NCI-H1105 treated with DMSO at 0.1 percent for 48 hours (cell line): ENCODE measurements around the gene SACS.

Experiments used
- DNase-seq: peaks from one replicate; lab custom pipeline; 2025; lab: John Stamatoyannopoulos, UW

Gene SACS, protein sequence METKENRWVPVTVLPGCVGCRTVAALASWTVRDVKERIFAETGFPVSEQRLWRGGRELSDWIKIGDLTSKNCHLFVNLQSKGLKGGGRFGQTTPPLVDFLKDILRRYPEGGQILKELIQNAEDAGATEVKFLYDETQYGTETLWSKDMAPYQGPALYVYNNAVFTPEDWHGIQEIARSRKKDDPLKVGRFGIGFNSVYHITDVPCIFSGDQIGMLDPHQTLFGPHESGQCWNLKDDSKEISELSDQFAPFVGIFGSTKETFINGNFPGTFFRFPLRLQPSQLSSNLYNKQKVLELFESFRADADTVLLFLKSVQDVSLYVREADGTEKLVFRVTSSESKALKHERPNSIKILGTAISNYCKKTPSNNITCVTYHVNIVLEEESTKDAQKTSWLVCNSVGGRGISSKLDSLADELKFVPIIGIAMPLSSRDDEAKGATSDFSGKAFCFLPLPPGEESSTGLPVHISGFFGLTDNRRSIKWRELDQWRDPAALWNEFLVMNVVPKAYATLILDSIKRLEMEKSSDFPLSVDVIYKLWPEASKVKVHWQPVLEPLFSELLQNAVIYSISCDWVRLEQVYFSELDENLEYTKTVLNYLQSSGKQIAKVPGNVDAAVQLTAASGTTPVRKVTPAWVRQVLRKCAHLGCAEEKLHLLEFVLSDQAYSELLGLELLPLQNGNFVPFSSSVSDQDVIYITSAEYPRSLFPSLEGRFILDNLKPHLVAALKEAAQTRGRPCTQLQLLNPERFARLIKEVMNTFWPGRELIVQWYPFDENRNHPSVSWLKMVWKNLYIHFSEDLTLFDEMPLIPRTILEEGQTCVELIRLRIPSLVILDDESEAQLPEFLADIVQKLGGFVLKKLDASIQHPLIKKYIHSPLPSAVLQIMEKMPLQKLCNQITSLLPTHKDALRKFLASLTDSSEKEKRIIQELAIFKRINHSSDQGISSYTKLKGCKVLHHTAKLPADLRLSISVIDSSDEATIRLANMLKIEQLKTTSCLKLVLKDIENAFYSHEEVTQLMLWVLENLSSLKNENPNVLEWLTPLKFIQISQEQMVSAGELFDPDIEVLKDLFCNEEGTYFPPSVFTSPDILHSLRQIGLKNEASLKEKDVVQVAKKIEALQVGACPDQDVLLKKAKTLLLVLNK (N-terminal part only)

DNA sequence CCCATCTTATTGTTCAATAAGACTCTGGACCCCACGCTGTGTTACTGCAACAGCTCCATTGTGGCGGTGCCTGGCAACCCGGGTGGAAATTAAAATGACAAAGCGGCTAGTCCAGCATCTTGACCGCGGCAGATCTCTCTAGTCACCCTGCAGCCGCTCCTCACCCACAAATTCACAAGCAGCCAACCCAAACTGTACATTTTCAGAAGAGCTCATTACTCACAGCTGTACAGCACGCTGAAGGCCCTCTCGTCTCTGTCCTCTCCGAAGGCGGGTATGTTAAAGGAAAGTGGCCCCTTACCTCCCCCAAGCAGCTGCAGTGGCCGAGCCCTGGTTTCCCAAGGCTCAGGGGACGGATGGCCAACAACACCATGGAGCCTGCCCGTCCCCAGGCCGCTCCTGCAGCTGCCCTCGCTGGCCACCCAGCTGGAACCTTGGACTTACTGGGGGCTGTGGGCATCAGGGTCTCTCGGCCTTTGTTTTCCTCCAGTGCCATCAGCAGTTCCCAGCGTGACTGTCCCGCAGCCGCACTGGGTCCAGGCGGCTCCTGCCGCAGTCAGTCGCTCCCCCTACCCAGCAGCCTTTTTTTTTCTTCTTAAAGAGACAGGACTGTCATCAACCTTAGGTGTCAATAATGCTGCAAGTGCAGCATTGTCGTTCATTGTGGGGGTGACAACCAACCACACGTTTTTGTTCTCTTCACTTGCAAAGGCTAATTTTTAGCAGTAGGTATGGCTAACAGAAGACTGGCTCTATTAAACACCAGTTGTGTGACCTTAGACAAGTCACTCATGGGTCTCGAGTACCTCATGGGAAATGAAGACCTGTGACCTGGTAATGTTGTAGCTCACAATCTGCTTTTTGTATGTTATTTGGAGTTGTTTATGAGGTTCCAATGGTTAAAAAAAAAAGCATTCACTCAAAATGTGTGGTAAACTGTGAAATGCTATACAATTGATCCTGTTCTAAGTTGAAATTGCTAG, at the start of gene SACS:
SACS (minus strand) TSS at position 532 of the 983 bp plus-strand sequence. CDS start 22,463 bp downstream, outside the sequence.
- DNase-seq, result peak; percentile 51

DNA sequence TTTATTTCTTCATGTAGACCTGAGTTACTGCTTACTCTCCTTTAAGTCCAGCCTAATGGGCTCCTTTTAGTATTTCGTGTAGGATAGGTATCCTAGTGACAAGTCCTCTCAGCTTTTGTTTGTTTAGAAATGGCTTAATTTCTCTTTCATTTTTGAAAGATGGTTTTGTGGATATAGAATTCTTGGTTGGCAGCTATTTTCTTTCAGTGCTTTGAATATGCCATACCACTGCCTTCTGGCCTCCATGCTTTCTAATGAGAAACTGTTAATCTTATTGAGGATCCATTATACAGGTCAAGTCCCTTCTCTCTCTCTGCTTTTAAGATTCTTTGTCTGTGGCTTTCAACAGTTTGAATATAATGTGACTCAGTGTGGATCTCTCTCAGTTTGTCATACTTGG, 46.8 kb upstream of the SACS start:
- no peak for DNase-seq

GRCh38 chr13:23477101-23477500, 43.6 kb upstream of the SACS start:
- no peak for DNase-seq

DNA sequence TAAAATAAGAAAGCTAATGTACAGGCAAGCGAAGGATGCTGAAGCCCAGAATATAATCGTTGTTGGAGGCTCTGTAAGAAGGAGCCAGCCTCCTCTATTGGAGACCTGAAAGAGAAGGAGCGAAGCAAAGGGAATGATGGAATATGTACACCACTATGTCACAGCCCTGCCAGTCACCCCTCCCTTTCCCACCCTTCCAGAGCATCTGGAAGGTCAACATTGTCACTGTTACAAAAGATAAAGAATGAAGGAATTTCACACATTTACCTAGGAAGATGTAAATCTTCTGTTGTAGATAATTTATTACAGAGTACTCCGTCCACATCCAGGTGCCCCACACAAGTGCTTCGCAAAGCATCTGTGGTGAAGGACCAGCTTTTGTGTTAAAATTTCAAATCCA, 39.7 kb upstream of the SACS start:
- DNase-seq, result no peak

DNA sequence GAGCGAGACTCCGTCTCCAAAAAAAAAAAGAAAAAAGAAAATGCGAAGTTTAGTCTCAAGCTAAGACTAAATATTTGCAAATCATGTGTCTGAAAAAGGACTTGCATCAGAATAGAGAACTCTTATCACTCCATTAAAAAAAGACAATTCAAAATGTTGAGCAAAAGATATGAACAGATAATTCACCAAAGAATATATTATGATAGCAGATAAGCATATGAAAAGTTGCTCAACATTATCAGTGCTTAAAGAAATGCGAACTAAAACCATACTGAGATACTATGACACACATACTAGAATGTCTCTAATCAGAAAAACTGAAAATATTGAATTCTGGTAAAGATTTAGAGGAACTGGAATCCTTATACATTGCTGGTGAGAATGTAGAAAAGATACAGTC, 38.7 kb upstream of the SACS start:
- no peak for DNase-seq

DNA sequence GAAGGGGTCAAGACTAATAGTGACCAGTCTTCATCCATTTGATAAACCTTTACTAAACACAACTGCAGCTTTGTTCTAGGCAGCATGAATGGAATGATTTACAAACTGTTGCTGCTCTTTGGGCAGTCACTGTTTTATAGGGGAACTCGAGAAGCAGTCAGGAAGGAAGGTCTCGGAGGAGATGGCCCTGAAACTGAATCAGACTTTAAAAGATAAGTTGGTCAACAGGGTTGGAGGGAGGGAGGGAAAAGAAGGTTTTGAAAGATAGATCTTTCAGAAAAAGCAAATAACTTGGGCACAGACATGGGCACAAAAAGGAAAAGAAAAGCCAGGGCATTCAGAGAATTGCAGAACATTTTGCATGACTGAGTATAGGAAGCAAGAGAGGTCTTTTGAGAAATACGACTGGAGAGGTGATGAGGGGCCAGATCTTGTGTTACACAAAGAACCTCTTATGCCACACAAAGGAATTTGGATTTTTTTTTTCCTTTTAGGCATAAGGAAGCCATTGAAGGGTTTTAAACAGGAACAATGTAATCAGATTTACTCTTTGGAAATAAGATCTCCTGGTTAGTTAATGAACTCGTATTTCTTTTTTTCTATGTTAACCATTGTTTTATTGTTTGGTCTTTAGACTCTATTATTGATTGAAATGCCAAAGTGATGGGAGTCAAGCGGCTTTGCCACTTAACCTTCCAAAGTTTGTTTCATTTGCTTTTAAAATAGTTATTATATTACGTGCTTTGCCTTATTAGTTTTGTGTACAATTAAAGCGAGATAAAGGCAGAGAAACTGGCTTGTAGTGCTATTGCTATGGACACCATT, 37.5 kb upstream of the SACS start:
- DNase-seq, result no peak

DNA sequence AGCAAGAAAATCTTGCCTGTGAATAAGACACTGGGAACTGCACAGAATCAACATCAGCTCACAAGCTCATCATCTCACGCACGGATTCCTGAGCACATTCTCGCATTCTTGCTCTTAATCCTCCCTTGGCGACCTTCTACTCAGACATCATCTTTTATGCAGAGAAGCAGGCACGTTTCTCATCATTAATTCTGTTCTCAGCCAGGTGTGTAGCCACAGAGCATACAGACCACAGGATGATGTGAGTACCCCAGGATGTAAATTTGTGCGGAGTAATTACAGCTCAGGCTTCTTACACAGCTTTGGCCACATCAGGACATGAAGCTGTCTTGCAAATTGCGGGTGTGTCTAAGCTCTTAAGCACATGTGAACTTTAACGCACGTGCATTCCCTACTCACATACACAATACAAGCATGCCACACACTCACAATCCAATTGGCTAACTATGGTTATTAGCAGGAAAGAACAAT, 36.5 kb upstream of the SACS start:
- DNase-seq, result no peak

DNA sequence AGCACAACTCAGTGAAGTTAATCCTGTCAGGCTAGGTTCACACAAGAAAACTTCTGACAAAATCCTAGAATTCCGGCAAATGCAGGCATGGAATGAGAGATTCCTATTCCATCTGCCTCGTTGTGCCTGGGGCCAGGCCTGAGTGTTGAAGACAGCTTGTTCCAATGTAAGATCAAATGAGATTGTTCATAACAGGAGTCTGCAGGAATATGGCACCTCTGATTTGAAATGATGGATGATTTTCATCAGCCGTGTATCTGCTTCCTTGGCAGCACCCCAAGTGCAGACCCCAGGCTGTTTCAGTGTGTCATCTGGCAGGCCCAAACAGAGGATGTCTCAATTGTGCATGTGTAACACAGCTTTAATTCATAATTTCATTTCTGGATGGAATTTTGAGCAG, 35.3 kb upstream of the SACS start:
- DNase-seq, result no peak

GRCh38 chr13:23467932-23468278, 34.4 kb upstream of the SACS start:
- no peak for DNase-seq

DNA sequence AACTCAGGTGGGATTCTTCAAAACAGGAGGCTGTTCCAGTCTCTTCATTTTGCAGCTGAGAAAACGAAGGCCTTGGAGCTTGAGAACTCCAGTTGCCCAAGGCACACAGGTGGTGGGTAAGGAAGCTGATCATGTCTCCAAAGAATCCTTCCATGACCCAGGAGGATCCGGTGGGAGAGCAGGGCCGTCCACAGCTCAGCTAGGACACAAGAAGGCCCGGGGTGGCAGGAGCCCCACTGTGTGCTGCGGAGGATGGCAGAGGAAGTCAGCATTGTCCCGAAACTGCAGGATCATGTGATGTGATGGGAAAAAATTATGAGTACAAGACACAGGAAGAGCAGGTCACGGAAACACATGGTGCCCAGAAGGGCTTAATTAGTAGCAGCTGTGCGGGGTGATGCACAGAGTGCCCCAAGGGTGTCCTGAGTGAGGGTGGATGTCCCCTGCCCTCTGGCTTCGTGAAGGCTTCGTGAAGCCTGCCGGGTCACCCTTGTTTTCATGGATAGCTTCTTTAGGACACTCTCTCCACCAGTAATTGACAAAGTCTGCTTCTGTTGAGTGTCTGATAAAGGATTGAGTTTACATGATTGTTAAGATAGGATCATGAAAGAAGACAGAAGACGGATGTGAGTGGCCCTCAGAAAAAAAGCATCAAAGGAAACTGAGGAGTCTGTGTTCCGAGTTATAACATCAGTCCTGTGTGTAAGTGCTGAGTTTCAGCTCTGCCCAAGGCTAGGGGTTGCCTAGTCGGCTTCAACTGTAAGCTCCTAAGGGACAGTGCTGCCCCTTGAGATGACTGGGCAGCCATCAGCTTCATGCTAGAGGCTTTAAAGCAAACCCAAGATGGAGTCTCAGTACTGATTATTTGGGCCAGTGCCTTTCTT, 33.8 kb upstream of the SACS start:
- no peak for DNase-seq

DNA sequence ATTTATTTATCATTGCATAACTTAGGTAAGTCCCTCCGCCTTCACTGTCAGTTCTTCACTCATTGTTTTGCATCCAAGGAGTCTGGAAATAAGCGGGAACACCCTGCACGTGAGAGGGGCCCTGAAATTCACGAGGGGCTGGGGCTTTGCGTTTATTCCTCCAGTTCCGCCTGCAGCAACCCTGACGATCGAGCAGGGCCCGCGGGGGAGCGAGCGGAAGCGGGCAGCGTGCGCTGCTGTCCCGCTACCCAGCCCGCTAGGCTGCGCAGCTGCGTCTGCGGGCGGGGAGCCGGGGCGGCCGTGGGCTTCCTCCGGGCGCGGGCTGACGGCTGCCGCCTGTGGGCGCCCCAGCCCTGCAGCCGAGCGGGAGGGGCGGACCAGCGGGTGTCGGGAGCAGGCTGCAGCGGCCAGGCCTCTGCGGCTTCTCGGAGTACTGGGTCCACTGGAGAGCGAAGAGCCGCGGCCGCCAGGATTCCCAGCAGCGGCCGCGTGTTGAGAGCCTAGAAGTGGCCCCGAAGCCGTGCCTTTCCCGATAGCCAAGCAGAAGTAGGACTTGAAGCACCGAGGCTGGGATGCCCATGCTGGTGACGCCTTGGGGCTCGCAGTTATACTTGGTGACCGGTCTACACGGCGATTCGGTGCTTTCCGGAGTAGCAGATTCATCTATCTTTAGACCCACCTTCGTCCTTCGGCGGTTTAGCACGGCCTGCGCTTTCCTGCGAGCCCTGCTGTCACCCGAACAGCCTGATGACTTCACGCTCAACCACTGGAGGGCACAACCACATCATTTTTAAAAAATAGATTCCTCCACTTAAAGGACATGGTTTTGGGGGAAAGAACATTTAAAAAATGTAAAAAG, 32.9 kb upstream of the SACS start:
- peak; percentile 70 for DNase-seq

GRCh38 chr13:23463661-23464060, 30.2 kb upstream of the SACS start:
- no peak for DNase-seq

- DNase-seq, result no peak
Measured at GRCh38 chr13:23462815-23463559, 29.5 kb upstream of the SACS start.

GRCh38 chr13:23461544-23461943, 28.0 kb upstream of the SACS start:
- DNase-seq, result no peak

DNA sequence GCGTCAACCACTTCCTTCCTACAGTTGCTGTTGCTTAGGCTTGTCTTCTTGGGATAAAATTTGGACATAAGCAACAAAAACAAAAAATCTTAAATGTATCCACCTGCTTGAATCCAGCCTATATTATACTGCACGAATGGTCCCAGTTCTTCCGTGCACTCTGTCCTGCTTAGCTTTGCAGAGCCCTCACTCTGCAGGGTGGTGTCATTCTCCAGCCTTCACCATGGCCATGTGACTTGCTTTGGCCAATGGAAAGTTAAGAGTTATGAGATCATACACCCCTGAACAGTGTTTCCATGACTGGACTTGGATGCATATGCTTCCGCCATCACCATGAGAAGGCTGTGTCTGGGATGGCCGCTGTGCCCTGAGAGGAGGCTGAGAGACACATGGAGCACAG, 27.4 kb upstream of the SACS start:
- no peak for DNase-seq

GRCh38 chr13:23460309-23460708, 26.8 kb upstream of the SACS start:
- no peak for DNase-seq

GRCh38 chr13:23458989-23459388, 25.5 kb upstream of the SACS start:
- no peak for DNase-seq
